Esophagus muscularis mucosa (tissue), 4 donors: Measurements from ENCODE around the gene BUB1B.

Experiments used
- EP300 ChIP-seq: sonication (generic); formaldehyde crosslinking; IDR thresholded peaks from one replicate; pipeline ENCODE4 v1.6.1; 2017; ENCODE audit warnings: antibody characterized with exemption
- POLR2A ChIP-seq: fragments of 450-650 bp; IDR thresholded peaks from one replicate; pipeline ENCODE4 v1.6.1; 2017; ENCODE audit warnings: antibody characterized with exemption, moderate library complexity, mild to moderate bottlenecking, low read depth
- POLR2AphosphoS5 ChIP-seq, 2 donors: sonication (generic); formaldehyde crosslinking; IDR thresholded peaks; one replicate each; pipeline ENCODE4 v1.6.1; 2017; ENCODE audit warnings: antibody characterized with exemption in 2 of 2
- TF ChIP-seq, protein P1 (sequence below), 3 experiments: fragments of 200-600 bp in 2 of 3; fragments of 450-650 bp in 1 of 3; sonication (generic) in 2 of 3; IDR thresholded peaks; one replicate each; pipeline ENCODE4 v1.5.1; 2017 to 2019; ENCODE audit warnings: antibody characterized with exemption in 3 of 3, mild to moderate bottlenecking in 2 of 3, moderate library complexity in 1 of 3

DNA sequence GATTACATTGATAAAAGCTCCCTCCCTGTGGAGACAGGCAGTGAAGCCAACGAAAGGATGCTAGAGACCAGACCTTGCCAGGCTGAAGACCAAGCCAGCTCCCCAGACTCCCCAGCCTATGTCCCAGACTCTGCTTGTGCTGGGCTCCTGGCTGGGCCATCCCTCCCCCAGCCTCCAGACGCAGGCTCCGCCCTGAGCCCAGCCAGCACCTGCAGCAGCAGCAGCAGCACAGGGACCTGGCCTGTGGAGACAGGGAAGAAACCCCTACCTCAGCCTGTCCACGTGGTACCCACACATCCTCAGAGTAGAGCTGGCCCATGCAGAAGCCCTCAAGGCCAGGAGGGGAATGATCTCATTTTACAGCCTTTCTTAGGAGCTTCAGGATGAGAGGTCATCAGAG lies 108.7 kb downstream of the BUB1B start:
- TF ChIP-seq, protein P1, sequence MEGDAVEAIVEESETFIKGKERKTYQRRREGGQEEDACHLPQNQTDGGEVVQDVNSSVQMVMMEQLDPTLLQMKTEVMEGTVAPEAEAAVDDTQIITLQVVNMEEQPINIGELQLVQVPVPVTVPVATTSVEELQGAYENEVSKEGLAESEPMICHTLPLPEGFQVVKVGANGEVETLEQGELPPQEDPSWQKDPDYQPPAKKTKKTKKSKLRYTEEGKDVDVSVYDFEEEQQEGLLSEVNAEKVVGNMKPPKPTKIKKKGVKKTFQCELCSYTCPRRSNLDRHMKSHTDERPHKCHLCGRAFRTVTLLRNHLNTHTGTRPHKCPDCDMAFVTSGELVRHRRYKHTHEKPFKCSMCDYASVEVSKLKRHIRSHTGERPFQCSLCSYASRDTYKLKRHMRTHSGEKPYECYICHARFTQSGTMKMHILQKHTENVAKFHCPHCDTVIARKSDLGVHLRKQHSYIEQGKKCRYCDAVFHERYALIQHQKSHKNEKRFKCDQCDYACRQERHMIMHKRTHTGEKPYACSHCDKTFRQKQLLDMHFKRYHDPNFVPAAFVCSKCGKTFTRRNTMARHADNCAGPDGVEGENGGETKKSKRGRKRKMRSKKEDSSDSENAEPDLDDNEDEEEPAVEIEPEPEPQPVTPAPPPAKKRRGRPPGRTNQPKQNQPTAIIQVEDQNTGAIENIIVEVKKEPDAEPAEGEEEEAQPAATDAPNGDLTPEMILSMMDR (IDR thresholded peaks at IDR 0.05): no peak
- no peak for TF ChIP-seq POLR2A
- no peak for TF ChIP-seq EP300
- TF ChIP-seq POLR2AphosphoS5 (IDR thresholded peaks at IDR 0.05): no peak
